IPS-15b (cell line): Measurements from ENCODE around the gene ACAT2.
"Not testable (repeated sequence)": the region's sequence is repeated elsewhere in the genome, so short reads cannot be mapped to it uniquely, and the experiment has no call there.

Experiments
- H3K27me3 ChIP-seq: one replicate; pipeline ENCODE4 v1.6.1; 2013; ENCODE audit warnings: low read length; ENCODE audit not compliant: control insufficient read depth, insufficient read depth
- H3K36me3 ChIP-seq: one replicate; pipeline ENCODE4 v1.6.1; 2013; ENCODE audit warnings: low read length; ENCODE audit not compliant: control insufficient read depth, insufficient read depth
- H3K4me1 ChIP-seq: one replicate; pipeline ENCODE4 v1.6.1; 2013; ENCODE audit warnings: mild to moderate bottlenecking, low read length; ENCODE audit not compliant: control insufficient read depth, insufficient read depth
- H3K4me3 ChIP-seq: one replicate; pipeline ENCODE4 v1.5.1; 2013; ENCODE audit warnings: low read depth, low read length
- H3K9ac ChIP-seq: one replicate; pipeline ENCODE4 v1.6.1; 2013; ENCODE audit warnings: low read depth, mild to moderate bottlenecking, low read length
- H3K9me3 ChIP-seq: one replicate; pipeline ENCODE4 v1.6.1; 2013; ENCODE audit warnings: mild to moderate bottlenecking, low read length; ENCODE audit not compliant: control insufficient read depth, insufficient read depth

The ACAT2 gene

DNA sequence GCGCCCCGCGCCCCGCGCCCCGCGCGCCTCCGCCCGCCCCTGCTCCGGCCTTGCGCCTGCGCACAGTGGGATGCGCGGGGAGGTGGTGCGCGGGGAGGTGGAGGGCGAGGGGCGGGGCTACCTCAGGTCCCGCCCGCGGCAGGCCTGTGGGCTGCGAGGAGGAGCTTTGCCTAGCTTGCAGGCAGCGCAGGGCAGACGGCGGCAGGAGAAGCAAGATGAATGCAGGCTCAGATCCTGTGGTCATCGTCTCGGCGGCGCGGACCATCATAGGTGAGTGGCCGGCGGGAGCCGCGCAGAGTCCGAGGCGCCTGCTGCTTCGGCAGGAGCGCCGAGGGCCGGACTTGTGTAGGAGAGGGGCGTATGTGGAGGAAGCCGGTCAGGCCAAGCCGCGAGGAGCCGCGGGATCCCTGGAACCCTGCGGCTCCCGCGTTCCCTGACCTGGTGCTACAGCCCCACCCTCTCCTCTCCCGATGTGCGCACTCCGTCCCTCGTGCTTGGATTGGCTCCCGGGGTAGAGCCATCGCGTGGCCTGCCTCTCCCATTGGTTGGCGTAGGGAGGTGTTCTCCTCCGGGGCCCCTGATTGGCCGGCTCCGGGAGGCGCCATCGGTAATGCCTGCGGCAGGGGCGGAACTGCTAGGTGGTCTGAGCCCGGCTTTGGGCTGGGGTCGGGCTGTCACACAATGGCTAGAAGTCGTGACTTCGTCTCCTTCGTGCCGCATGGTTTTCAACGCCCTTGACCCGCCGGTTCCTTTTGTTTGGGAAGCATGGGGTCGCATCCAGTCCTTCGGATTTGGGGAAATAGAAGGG, at the start of gene ACAT2:
Gene ACAT2 (plus strand): TSS at position 173 of the 808 bp plus-strand sequence. CDS start 43 bp downstream, at position 216.
- peaks cover 8% of the 10 kb centered on the region for H3K4me1 ChIP-seq
- H3K27me3 ChIP-seq: no peaks in the 10 kb centered on the region
- peak within 1 kb of the TSS; percentile 93 for H3K4me3 ChIP-seq
- peak within 1 kb of the TSS; percentile 94 for H3K9ac ChIP-seq
- no peaks in the 10 kb centered on the region for H3K9me3 ChIP-seq
- H3K36me3 ChIP-seq: peaks cover 15% of the 10 kb centered on the region

DNA sequence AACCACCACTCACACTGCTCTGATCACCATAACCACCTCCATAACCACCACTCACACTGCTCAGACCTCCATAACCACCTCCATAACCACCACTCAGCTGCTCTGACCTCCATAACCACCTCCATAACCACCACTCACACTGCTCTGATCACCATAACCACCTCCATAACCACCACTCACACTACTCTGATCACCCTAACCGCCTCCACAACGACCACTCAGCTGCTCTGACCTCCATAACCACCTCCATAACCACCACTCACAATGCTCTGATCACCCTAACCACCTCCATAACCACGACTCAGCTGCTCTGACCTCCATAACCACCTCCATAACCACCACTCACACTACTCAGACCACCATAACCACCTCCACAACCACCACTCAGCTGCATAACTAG, 49.5 kb upstream of the ACAT2 start:
- not testable (repeated sequence) for H3K36me3 ChIP-seq, H3K4me3 ChIP-seq, H3K4me1 ChIP-seq, H3K9me3 ChIP-seq, H3K27me3 ChIP-seq, H3K9ac ChIP-seq

GRCh38 chr6:159713984-159714383, 47.9 kb upstream of the ACAT2 start:
- Histone ChIP-seq H3K4me1 (no peaks in the 10 kb centered on the region), H3K36me3 (no peaks in the 10 kb centered on the region), H3K9ac (no peak overlapping the region), H3K27me3 (no peaks in the 10 kb centered on the region), H3K9me3 (no peaks in the 10 kb centered on the region), H3K4me3 (no peak overlapping the region)

GRCh38 chr6:159714404-159714803, 47.4 kb upstream of the ACAT2 start:
- no peaks in the 10 kb centered on the region for H3K4me1 ChIP-seq
- H3K9ac ChIP-seq: no peak overlapping the region
- no peak overlapping the region for H3K4me3 ChIP-seq
- H3K27me3 ChIP-seq: no peaks in the 10 kb centered on the region
- H3K9me3 ChIP-seq: no peaks in the 10 kb centered on the region
- H3K36me3 ChIP-seq: no peaks in the 10 kb centered on the region

DNA sequence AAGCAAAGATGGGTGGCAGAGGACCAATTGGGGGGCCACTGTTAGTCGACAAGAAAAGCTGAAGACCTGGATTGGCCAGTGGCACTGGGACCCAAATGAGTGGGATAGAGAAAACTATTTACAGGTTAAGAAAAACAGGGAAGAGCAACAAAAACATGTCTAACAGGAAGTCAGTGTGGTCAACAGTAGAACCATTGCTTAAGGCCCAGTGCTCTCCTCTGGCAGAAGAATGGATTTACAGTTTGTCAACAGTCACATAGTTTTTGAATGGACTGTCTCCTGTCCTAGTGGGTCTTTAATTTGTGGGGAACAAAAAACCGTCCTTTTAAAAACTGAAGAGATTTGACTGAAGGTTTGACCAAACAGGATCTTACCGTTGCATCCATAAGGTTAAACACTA, 46.7 kb upstream of the ACAT2 start:
- Histone ChIP-seq H3K36me3 (no peaks in the 10 kb centered on the region), H3K27me3 (no peaks in the 10 kb centered on the region), H3K9ac (no peak overlapping the region), H3K4me3 (no peak overlapping the region), H3K4me1 (no peaks in the 10 kb centered on the region), H3K9me3 (no peaks in the 10 kb centered on the region)

DNA sequence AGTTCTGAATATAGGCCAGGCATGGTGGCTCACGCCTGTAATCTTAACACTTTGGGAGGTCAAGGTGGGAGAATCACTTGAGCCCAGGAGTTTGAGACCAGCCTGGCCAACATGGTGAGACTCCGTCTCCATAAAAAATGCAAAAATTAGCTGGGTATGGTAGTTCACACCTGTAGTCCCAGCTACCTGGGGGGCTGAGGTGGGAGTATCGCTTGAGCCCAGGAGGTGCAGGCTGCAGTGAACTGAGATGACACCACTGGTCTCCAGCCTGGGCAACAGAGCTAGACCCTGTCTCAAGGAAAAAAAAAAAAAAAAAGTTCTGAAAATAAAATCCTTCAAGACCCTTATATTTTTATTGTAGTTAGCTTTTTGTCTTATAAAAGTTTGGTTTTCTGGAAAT, 46.2 kb upstream of the ACAT2 start:
- H3K27me3 ChIP-seq: no peaks in the 10 kb centered on the region
- no peaks in the 10 kb centered on the region for H3K9me3 ChIP-seq
- H3K4me1 ChIP-seq: no peaks in the 10 kb centered on the region
- no peak overlapping the region for H3K9ac ChIP-seq
- H3K36me3 ChIP-seq: no peaks in the 10 kb centered on the region
- H3K4me3 ChIP-seq: no peak overlapping the region

DNA sequence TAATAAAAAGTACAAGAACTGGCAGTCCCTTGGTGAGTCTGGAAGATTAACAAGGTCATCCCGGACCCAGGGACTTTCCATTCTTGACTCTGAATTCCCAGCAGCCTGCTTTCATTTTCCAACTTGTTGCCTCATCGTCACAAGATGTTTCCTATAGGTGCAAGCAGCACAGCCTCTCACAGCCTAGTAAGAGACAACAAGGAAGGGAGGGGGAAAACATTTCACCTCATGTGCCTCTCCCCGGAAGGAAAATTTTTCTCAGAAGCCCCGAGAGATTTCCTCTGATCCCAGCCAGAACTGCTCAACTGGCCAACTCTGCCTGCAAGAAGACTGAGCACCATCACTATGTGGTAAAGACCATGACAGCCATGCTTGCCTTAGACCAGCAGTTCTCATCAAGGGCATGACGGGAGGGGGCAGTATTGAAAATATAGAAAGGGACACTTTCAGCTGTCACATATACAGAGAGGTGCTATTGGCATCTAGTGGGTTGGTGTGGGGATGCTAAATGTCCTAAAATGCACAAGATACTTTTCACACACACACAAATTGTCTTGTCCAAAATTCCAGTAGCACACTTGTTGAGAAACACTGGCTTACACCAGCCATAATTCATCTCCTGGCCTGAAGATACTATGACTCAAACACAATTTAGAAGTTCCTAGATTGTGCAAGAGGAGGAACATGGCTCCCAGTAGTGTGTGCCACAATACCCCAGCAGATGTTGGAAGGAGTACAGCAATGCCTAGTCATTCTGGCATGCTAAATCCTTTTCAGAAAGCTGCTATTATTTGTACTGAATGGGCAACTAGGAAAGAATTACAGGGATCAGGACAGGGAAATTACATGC, 45.4 kb upstream of the ACAT2 start:
- H3K9me3 ChIP-seq: no peaks in the 10 kb centered on the region
- H3K9ac ChIP-seq: no peak overlapping the region
- H3K27me3 ChIP-seq: no peaks in the 10 kb centered on the region
- no peaks in the 10 kb centered on the region for H3K36me3 ChIP-seq
- no peak overlapping the region for H3K4me3 ChIP-seq
- H3K4me1 ChIP-seq: no peaks in the 10 kb centered on the region

GRCh38 chr6:159718634-159719033, 43.2 kb upstream of the ACAT2 start:
- H3K4me3 ChIP-seq: no peak overlapping the region
- H3K27me3 ChIP-seq: no peaks in the 10 kb centered on the region
- no peaks in the 10 kb centered on the region for H3K36me3 ChIP-seq
- no peaks in the 10 kb centered on the region for H3K9me3 ChIP-seq
- no peak overlapping the region for H3K9ac ChIP-seq
- no peaks in the 10 kb centered on the region for H3K4me1 ChIP-seq

- Histone ChIP-seq H3K36me3 (no peaks in the 10 kb centered on the region), H3K4me1 (no peaks in the 10 kb centered on the region), H3K9ac (no peak overlapping the region), H3K4me3 (no peak overlapping the region), H3K9me3 (no peaks in the 10 kb centered on the region), H3K27me3 (no peaks in the 10 kb centered on the region)
These were observed 42.6 kb upstream of the ACAT2 start for GRCh38 chr6:159719287-159719686.

DNA sequence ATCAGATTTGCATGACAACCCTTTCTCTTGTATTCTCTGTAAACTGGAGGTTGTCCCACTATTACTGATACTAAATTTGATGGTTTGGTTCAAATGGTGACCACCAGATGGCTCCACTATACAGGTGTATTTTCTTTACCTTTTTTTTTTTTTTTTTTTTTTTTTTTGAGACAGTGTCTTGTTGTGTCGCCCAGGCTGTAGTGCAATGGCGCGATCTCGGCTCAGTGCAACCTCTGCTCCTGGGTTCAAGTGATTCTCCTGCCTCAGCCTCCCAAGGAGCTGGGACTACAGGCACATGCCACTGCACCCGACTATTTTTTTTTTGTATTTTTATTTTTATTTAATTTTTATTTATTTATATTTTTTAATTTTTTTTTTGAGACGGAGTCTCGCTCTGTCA, 41.1 kb upstream of the ACAT2 start:
- Histone ChIP-seq H3K36me3 (no peaks in the 10 kb centered on the region), H3K4me3 (no peak overlapping the region), H3K9ac (no peak overlapping the region), H3K27me3 (no peaks in the 10 kb centered on the region), H3K9me3 (no peaks in the 10 kb centered on the region), H3K4me1 (peaks cover under 1% of the 10 kb centered on the region)

DNA sequence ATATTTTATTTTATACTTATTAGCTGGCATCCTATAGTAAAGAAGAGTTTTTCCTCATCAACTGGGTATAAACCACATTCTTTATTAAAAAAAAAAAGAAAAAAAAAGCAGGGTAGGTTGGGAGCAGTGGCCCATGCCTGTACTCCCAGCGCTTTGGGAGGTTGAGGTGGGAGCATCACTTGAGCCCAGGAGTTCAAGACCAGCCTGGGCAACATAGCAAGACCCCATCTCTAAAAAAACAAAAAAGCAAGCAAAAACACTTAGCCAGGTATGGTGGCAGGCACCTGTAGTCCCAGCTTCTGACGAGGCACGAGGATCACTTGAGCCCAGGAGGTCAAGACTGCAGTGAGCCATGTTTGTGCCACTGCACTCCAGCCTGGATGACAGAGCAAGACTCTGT, 39.9 kb upstream of the ACAT2 start:
- not testable (repeated sequence) for H3K9ac ChIP-seq, H3K27me3 ChIP-seq, H3K36me3 ChIP-seq, H3K4me1 ChIP-seq, H3K9me3 ChIP-seq, H3K4me3 ChIP-seq

GRCh38 chr6:159722655-159723054, 39.2 kb upstream of the ACAT2 start:
- Histone ChIP-seq H3K4me3 (no peak overlapping the region), H3K9ac (no peak overlapping the region), H3K4me1 (peaks cover 2% of the 10 kb centered on the region), H3K27me3 (no peaks in the 10 kb centered on the region), H3K9me3 (no peaks in the 10 kb centered on the region), H3K36me3 (no peaks in the 10 kb centered on the region)
